ENCODE results near the gene ERMAP. TPM values are rescaled to one million over a fixed set of nuclear protein-coding genes. Genes with fewer than 3 reads are reported as not detected.

Gene ERMAP
- total RNA-seq, 4 donors from 2014 or later = 23.7 to 36.5 (median 28.9) TPM

GRCh38 chr1:42833981-42834380 lies 17.1 kb downstream of the ERMAP start:
- DNase-seq = no peak
- no peaks in the 10 kb centered on the region for H3K27me3 ChIP-seq
- intact Hi-C loops (cut with DNase I) = no loop called here
- no peak overlapping the region for H3K4me3 ChIP-seq (replicated peaks in 1 of 3)
- H3K27ac ChIP-seq = no peak overlapping the region
- H3K4me1 ChIP-seq = no peaks in the 10 kb centered on the region
- no peaks in the 10 kb centered on the region for H3K9me3 ChIP-seq
- 86 to 89% methylated on average over 4 of the region's 4 CpGs for WGBS, 2 donors
- peaks cover 0 to 3% of the 10 kb centered on the region in 2 donors for H3K36me3 ChIP-seq
- TF ChIP-seq CTCF (IDR thresholded peaks at IDR 0.05) (no peak), POLR2A (IDR thresholded peaks at IDR 0.05) (no peak)

- 75 to 76% methylated on average over 5 of the region's 5 CpGs for WGBS, 2 donors
Observed at GRCh38 chr1:42834803-42835202, 17.9 kb downstream of the ERMAP start.

GRCh38 chr1:42835422-42835821 lies 18.5 kb downstream of the ERMAP start:
- TF ChIP-seq CTCF (IDR thresholded peaks at IDR 0.05) = no peak
- no peak for TF ChIP-seq POLR2A (IDR thresholded peaks at IDR 0.05)
- no peak for DNase-seq
- no peaks in the 10 kb centered on the region for H3K9me3 ChIP-seq
- intact Hi-C loops (cut with DNase I) = no loop called here
- 91 to 96% methylated on average over 2 of the region's 2 CpGs for WGBS, 2 donors
- no peak overlapping the region for H3K27ac ChIP-seq
- H3K4me3 ChIP-seq (replicated peaks in 1 of 3) = no peak overlapping the region
- no peaks in the 10 kb centered on the region for H3K4me1 ChIP-seq
- peaks cover 0 to 3% of the 10 kb centered on the region in 2 donors for H3K36me3 ChIP-seq
- no peaks in the 10 kb centered on the region for H3K27me3 ChIP-seq

More at GRCh38 chr1:42834803-42835202, 17.9 kb downstream of the ERMAP start:
- Histone ChIP-seq H3K36me3 (peaks cover 0 to 3% of the 10 kb centered on the region in 2 donors), H3K4me1 (no peaks in the 10 kb centered on the region), H3K9me3 (no peaks in the 10 kb centered on the region), H3K27me3 (no peaks in the 10 kb centered on the region), H3K4me3 (replicated peaks in 1 of 3) (no peak overlapping the region), H3K27ac (no peak overlapping the region)
- intact Hi-C loops (cut with DNase I) = no loop called here
- TF ChIP-seq CTCF (IDR thresholded peaks at IDR 0.05) (no peak), POLR2A (IDR thresholded peaks at IDR 0.05) (no peak)
- DNase-seq = no peak

GRCh38 chr1:42837709-42838108 lies 20.8 kb downstream of the ERMAP start:
- Histone ChIP-seq H3K36me3 (peaks cover 0 to 9% of the 10 kb centered on the region in 2 donors), H3K9me3 (no peaks in the 10 kb centered on the region), H3K27ac (no peak overlapping the region), H3K27me3 (no peaks in the 10 kb centered on the region), H3K4me1 (no peaks in the 10 kb centered on the region), H3K4me3 (replicated peaks in 1 of 3) (no peak overlapping the region)
- no peak for TF ChIP-seq CTCF (IDR thresholded peaks at IDR 0.05)
- TF ChIP-seq POLR2A (IDR thresholded peaks at IDR 0.05) = no peak
- WGBS, 2 donors = 61 to 67% methylated on average over 3 of the region's 3 CpGs
- intact Hi-C loops (cut with DNase I) = no loop called here
- DNase-seq = no peak

- DNase-seq = no peak
- Histone ChIP-seq H3K27me3 (no peaks in the 10 kb centered on the region), H3K27ac (no peak overlapping the region), H3K9me3 (no peaks in the 10 kb centered on the region), H3K4me3 (replicated peaks in 1 of 3) (no peak overlapping the region), H3K4me1 (no peaks in the 10 kb centered on the region), H3K36me3 (peaks cover 0 to 9% of the 10 kb centered on the region in 2 donors)
- TF ChIP-seq POLR2A (IDR thresholded peaks at IDR 0.05) (no peak), CTCF (IDR thresholded peaks at IDR 0.05) (no peak)
- 88 to 91% methylated on average over 7 of the region's 7 CpGs for WGBS, 2 donors
- intact Hi-C loops (cut with DNase I) = no loop called here
Observed at GRCh38 chr1:42838482-42839190, 21.7 kb downstream of the ERMAP start.

Data from thyroid gland (tissue), 4 donors.